ENCODE results near the gene CCL20. TPM values are rescaled to one million over a fixed set of nuclear protein-coding genes. Genes with fewer than 3 reads are reported as not detected.
"Not testable (repeated sequence)": the region's sequence is repeated elsewhere in the genome, so short reads cannot be mapped to it uniquely, and the experiment has no call there.

CCL20 gene
- total and polyA plus RNA-seq, 4 experiments from 2014 or later, result 1.5 to 3.2 (median 2.1) TPM

- Mint-ChIP-seq H3K27ac (no peak overlapping the region), H3K27me3 (no peaks in the 10 kb centered on the region), H3K36me3 (no peaks in the 10 kb centered on the region), H3K9me3 (peaks cover 0 to 4% (median 0%) of the 10 kb centered on the region in 8 donors), H3K4me1 (peaks cover 11 to 18% (median 13%) of the 10 kb centered on the region in 4 donors), H3K4me3 (no peak overlapping the region)
- Histone ChIP-seq H3K4me3 (ENCODE audit: low read length in 2 of 2) (no peak overlapping the region), H3K27ac (ENCODE audit: low read depth, low read length) (no peak overlapping the region), H3K9me3 (ENCODE audit: control insufficient read depth in 1 of 2, low read length in 2 of 2) (no peaks in the 10 kb centered on the region), H3K36me3 (ENCODE audit: insufficient read depth, low read length) (no peaks in the 10 kb centered on the region), H3K27me3 (ENCODE audit: insufficient read depth, low read length) (no peaks in the 10 kb centered on the region), H3K4me1 (ENCODE audit: insufficient read depth, low read length) (peaks cover 7% of the 10 kb centered on the region)
- intact Hi-C loops (cut with micrococcal nuclease), result no loop called here
- ChIA-PET CTCF (ENCODE audit: partially characterized antibody) (interaction anchor here (0.6 to 1.9 kb wide), 3 partner anchors 13 to 33 kb away, joined by 3 to 4 read pairs (median 3); no protein-coding TSS in a partner anchor), POLR2A (ENCODE audit: partially characterized antibody) (no interaction called here)
- no peak for DNase-seq
Observed at GRCh38 chr2:227829337-227829736, 15.7 kb downstream of the CCL20 start.

GRCh38 chr2:227834423-227834822, 20.8 kb downstream of the CCL20 start:
- H3K27me3 Mint-ChIP-seq, result peaks cover 0 to 2% of the 10 kb centered on the region in 2 donors
- H3K27ac Mint-ChIP-seq, result no peak overlapping the region
- H3K36me3 Mint-ChIP-seq, result no peaks in the 10 kb centered on the region
- no peaks in the 10 kb centered on the region for H3K9me3 ChIP-seq (ENCODE audit: control insufficient read depth in 1 of 2, low read length in 2 of 2)
- peaks cover 0 to under 1% (median 0%) of the 10 kb centered on the region in 4 donors for H3K4me1 Mint-ChIP-seq
- no peak for DNase-seq
- no peaks in the 10 kb centered on the region for H3K27me3 ChIP-seq (ENCODE audit: insufficient read depth, low read length)
- intact Hi-C loops (cut with micrococcal nuclease), result no loop called here
- H3K4me3 ChIP-seq (ENCODE audit: low read length in 2 of 2), result no peak overlapping the region
- H3K4me1 ChIP-seq (ENCODE audit: insufficient read depth, low read length), result no peaks in the 10 kb centered on the region
- no peak overlapping the region for H3K27ac ChIP-seq (ENCODE audit: low read depth, low read length)
- ChIA-PET POLR2A (ENCODE audit: partially characterized antibody) (no interaction called here), CTCF (ENCODE audit: partially characterized antibody) (no interaction called here)
- no peak overlapping the region for H3K4me3 Mint-ChIP-seq
- H3K9me3 Mint-ChIP-seq, result peaks cover 0 to 26% (median 13%) of the 10 kb centered on the region in 8 donors
- no peaks in the 10 kb centered on the region for H3K36me3 ChIP-seq (ENCODE audit: insufficient read depth, low read length)

GRCh38 chr2:227834916-227835650, 21.4 kb downstream of the CCL20 start:
- ChIA-PET CTCF (ENCODE audit: partially characterized antibody) (no interaction called here), POLR2A (ENCODE audit: partially characterized antibody) (no interaction called here)
- intact Hi-C loops (cut with micrococcal nuclease), result no loop called here
- Mint-ChIP-seq H3K36me3 (no peaks in the 10 kb centered on the region), H3K27me3 (peaks cover 0 to 2% of the 10 kb centered on the region in 2 donors), H3K4me1 (peaks cover 0 to 6% (median 0%) of the 10 kb centered on the region in 4 donors), H3K27ac (no peak overlapping the region), H3K4me3 (no peak overlapping the region), H3K9me3 (peaks cover 0 to 26% (median 14%) of the 10 kb centered on the region in 8 donors)
- DNase-seq, result no peak
- Histone ChIP-seq H3K9me3 (ENCODE audit: control insufficient read depth in 1 of 2, low read length in 2 of 2) (no peaks in the 10 kb centered on the region), H3K27me3 (ENCODE audit: insufficient read depth, low read length) (no peaks in the 10 kb centered on the region), H3K4me1 (ENCODE audit: insufficient read depth, low read length) (no peaks in the 10 kb centered on the region), H3K4me3 (ENCODE audit: low read length in 2 of 2) (no peak overlapping the region), H3K36me3 (ENCODE audit: insufficient read depth, low read length) (no peaks in the 10 kb centered on the region), H3K27ac (ENCODE audit: low read depth, low read length) (no peak overlapping the region)

- intact Hi-C loops (cut with micrococcal nuclease); H3K36me3 ChIP-seq (ENCODE audit: insufficient read depth, low read length); H3K27me3 Mint-ChIP-seq; CTCF ChIA-PET (ENCODE audit: partially characterized antibody); POLR2A ChIA-PET (ENCODE audit: partially characterized antibody); H3K27ac ChIP-seq (ENCODE audit: low read depth, low read length); H3K4me3 ChIP-seq (ENCODE audit: low read length in 2 of 2); H3K27me3 ChIP-seq (ENCODE audit: insufficient read depth, low read length); H3K4me1 Mint-ChIP-seq; H3K36me3 Mint-ChIP-seq; H3K4me1 ChIP-seq (ENCODE audit: insufficient read depth, low read length); H3K9me3 ChIP-seq (ENCODE audit: control insufficient read depth in 1 of 2, low read length in 2 of 2): not testable (repeated sequence)
- Mint-ChIP-seq H3K9me3 (peaks cover 0 to 28% (median 14%) of the 10 kb centered on the region in 8 donors), H3K27ac (peak overlapping the region in 4 of 7 donors; percentile 3 to 69 (median 33)), H3K4me3 (peak overlapping the region in 3 of 8 donors; percentile 10 to 33 (median 25))
- peak in 2 of 5 donors; percentile 17 to 36 for DNase-seq
Observed at GRCh38 chr2:227839339-227840129, 25.9 kb downstream of the CCL20 start.

GRCh38 chr2:227846831-227847230, 33.2 kb downstream of the CCL20 start:
- H3K4me3 ChIP-seq (ENCODE audit: low read length in 2 of 2), result no peak overlapping the region

GRCh38 chr2:227848146-227848545, 34.5 kb downstream of the CCL20 start:
- Mint-ChIP-seq H3K9me3 (peaks cover 0 to 2% (median 0%) of the 10 kb centered on the region in 8 donors), H3K36me3 (peaks cover 0 to 3% of the 10 kb centered on the region in 2 donors), H3K27ac (peak overlapping the region; percentile 95 to 98 (median 96)), H3K4me1 (peaks cover 20 to 36% (median 25%) of the 10 kb centered on the region in 4 donors), H3K4me3 (peak overlapping the region; percentile 72 to 86 (median 84)), H3K27me3 (peaks cover 0 to 5% of the 10 kb centered on the region in 2 donors)
- no peaks in the 10 kb centered on the region for H3K9me3 ChIP-seq (ENCODE audit: control insufficient read depth in 1 of 2, low read length in 2 of 2)
- CTCF ChIA-PET (ENCODE audit: partially characterized antibody), result no interaction called here
- no peaks in the 10 kb centered on the region for H3K36me3 ChIP-seq (ENCODE audit: insufficient read depth, low read length)
- H3K4me3 ChIP-seq (ENCODE audit: low read length in 2 of 2), result peak overlapping the region in 1 of 2 donors; percentile 29
- POLR2A ChIA-PET (ENCODE audit: partially characterized antibody), result no interaction called here
- peak overlapping the region; percentile 80 for H3K27ac ChIP-seq (ENCODE audit: low read depth, low read length)
- no peaks in the 10 kb centered on the region for H3K27me3 ChIP-seq (ENCODE audit: insufficient read depth, low read length)
- peaks cover 25% of the 10 kb centered on the region for H3K4me1 ChIP-seq (ENCODE audit: insufficient read depth, low read length)
- no peak for DNase-seq
- intact Hi-C loops (cut with micrococcal nuclease), result loop anchor here (2.0 kb wide), 1 partner anchor 33 kb away; no protein-coding TSS in a partner anchor

More at GRCh38 chr2:227846831-227847230, 33.2 kb downstream of the CCL20 start:
- Mint-ChIP-seq H3K9me3 (peaks cover 0 to 2% (median 0%) of the 10 kb centered on the region in 8 donors), H3K27me3 (peaks cover 0 to 5% of the 10 kb centered on the region in 2 donors), H3K36me3 (peaks cover 0 to 3% of the 10 kb centered on the region in 2 donors), H3K4me3 (peak overlapping the region in 7 of 8 donors; percentile 10 to 83 (median 65)), H3K4me1 (peaks cover 20 to 36% (median 25%) of the 10 kb centered on the region in 4 donors), H3K27ac (peak overlapping the region; percentile 90 to 98 (median 93))
- intact Hi-C loops (cut with micrococcal nuclease), result no loop called here
- Histone ChIP-seq H3K27ac (ENCODE audit: low read depth, low read length) (peak overlapping the region; percentile 8), H3K9me3 (ENCODE audit: control insufficient read depth in 1 of 2, low read length in 2 of 2) (no peaks in the 10 kb centered on the region), H3K36me3 (ENCODE audit: insufficient read depth, low read length) (no peaks in the 10 kb centered on the region), H3K27me3 (ENCODE audit: insufficient read depth, low read length) (no peaks in the 10 kb centered on the region), H3K4me1 (ENCODE audit: insufficient read depth, low read length) (peaks cover 25% of the 10 kb centered on the region)
- ChIA-PET POLR2A (ENCODE audit: partially characterized antibody) (interaction anchor here (0.9 to 1.0 kb wide), 2 partner anchors 30 to 41 kb away, joined by 3 to 4 read pairs; no protein-coding TSS in a partner anchor), CTCF (ENCODE audit: partially characterized antibody) (interaction anchor here (0.9 to 1.4 kb wide), 3 partner anchors 33 to 189 kb away, joined by 3 to 6 read pairs (median 5); no protein-coding TSS in a partner anchor)
- no peak for DNase-seq

- ChIA-PET CTCF (ENCODE audit: partially characterized antibody) (no interaction called here), POLR2A (ENCODE audit: partially characterized antibody) (no interaction called here)
- H3K27me3 Mint-ChIP-seq, result peaks cover 0 to 5% of the 10 kb centered on the region in 2 donors
- H3K4me1 Mint-ChIP-seq, result peaks cover 20 to 36% (median 25%) of the 10 kb centered on the region in 4 donors
- intact Hi-C loops (cut with micrococcal nuclease), result loop anchor here (2.0 kb wide), 1 partner anchor 34 kb away; no protein-coding TSS in a partner anchor
- Histone ChIP-seq H3K4me3 (ENCODE audit: low read length in 2 of 2) (peak overlapping the region in 1 of 2 donors; percentile 29), H3K27ac (ENCODE audit: low read depth, low read length) (peak overlapping the region; percentile 80), H3K4me1 (ENCODE audit: insufficient read depth, low read length) (peaks cover 25% of the 10 kb centered on the region), H3K27me3 (ENCODE audit: insufficient read depth, low read length) (no peaks in the 10 kb centered on the region), H3K9me3 (ENCODE audit: control insufficient read depth in 1 of 2, low read length in 2 of 2) (no peaks in the 10 kb centered on the region), H3K36me3 (ENCODE audit: insufficient read depth, low read length) (no peaks in the 10 kb centered on the region)
- H3K4me3 Mint-ChIP-seq, result peak overlapping the region; percentile 72 to 86 (median 84)
- H3K9me3 Mint-ChIP-seq, result peaks cover 0 to 2% (median 0%) of the 10 kb centered on the region in 8 donors
- DNase-seq, result peak; percentile 52 to 77 (median 62)
- peak overlapping the region; percentile 95 to 98 (median 96) for H3K27ac Mint-ChIP-seq
- H3K36me3 Mint-ChIP-seq, result peaks cover 0 to 2% of the 10 kb centered on the region in 2 donors
Observed at GRCh38 chr2:227848586-227848985, 34.9 kb downstream of the CCL20 start.

Measured in CD4-positive, alpha-beta memory T cell (primary cell).